ENCODE measurements around the gene CDK8.

GRCh38 chr13:26227166-26227971 is 26.6 kb upstream of the CDK8 start:
- no peak for TF ChIP-seq CTCF (IDR thresholded peaks at IDR 0.05 in 2 of 3, conservative IDR thresholded peaks at IDR 0.05 in 1 of 3; ENCODE audit: control insufficient read depth in 2 of 3, extremely low read depth in 1 of 3, insufficient read depth in 1 of 3, low read depth in 3 of 3, low read length in 3 of 3)
- TF ChIP-seq SMC3 (IDR thresholded peaks at IDR 0.05; ENCODE audit: borderline replicate concordance, low read length) = no peak
- TF ChIP-seq CREB1 (IDR thresholded peaks at IDR 0.05; ENCODE audit: low read depth) = no peak
- no peak for TF ChIP-seq ZSCAN29 (IDR thresholded peaks at IDR 0.05)

Measured in GM12878 (cell line).